GM12878 (cell line): ENCODE results near the gene COX10. TPM values are rescaled to one million over a fixed set of nuclear protein-coding genes. Genes with fewer than 3 reads are reported as not detected.

Source experiments
- ATF3 ChIP-seq: IDR thresholded peaks from 2 replicates; pipeline ENCODE4 v1.6.1; 2011; ENCODE audit warnings: low read depth, mild to moderate bottlenecking, low read length, moderate library complexity, borderline replicate concordance; ENCODE audit errors: extremely low read depth
- CBFB ChIP-seq: IDR thresholded peaks from 2 replicates; pipeline ENCODE4 v1.6.1; 2016; ENCODE audit warnings: antibody characterized with exemption, low read depth
- CREB1 ChIP-seq: IDR thresholded peaks from 2 replicates; pipeline ENCODE4 v1.6.1; 2012; ENCODE audit warnings: low read depth, mild to moderate bottlenecking, inconsistent platforms
- CREM ChIP-seq: IDR thresholded peaks from 2 replicates; pipeline ENCODE4 v1.6.1; 2014; ENCODE audit warnings: antibody characterized with exemption, low read depth
- CTCF ChIP-seq, 3 experiments: IDR thresholded peaks in 2 of 3; conservative IDR thresholded peaks in 1 of 3; 2 replicates each; pipeline ENCODE4 v1.5.1; 2011; ENCODE audit warnings: low read depth in 3 of 3, low read length in 3 of 3, mild to moderate bottlenecking in 3 of 3, control low read depth in 2 of 3, moderate library complexity in 2 of 3, inconsistent platforms in 1 of 3, mixed read lengths in 1 of 3; ENCODE audit not compliant: control insufficient read depth in 2 of 3, insufficient read depth in 1 of 3; ENCODE audit errors: extremely low read depth in 1 of 3
- EED ChIP-seq: sonication (generic); IDR thresholded peaks from 2 replicates; pipeline ENCODE4 v1.6.1; 2016; ENCODE audit warnings: antibody characterized with exemption, low read depth
- EGR1 ChIP-seq, 2 experiments: IDR thresholded peaks; 1 replicate in 1 of 2; 2 replicates in 1 of 2; pipeline ENCODE4 v1.6.1; 2011 to 2012; ENCODE audit warnings: low read depth in 2 of 2, low read length in 2 of 2, borderline replicate concordance in 1 of 2, mild to moderate bottlenecking in 1 of 2, moderate library complexity in 1 of 2
- HDGF ChIP-seq: fragments of 450-650 bp; IDR thresholded peaks from 2 replicates; pipeline ENCODE4 v1.6.1; 2016; ENCODE audit warnings: antibody characterized with exemption
- IKZF1 ChIP-seq: fragments of 450-650 bp; conservative IDR thresholded peaks from 2 replicates; pipeline ENCODE4 v1.6.1; 2017; ENCODE audit warnings: antibody characterized with exemption, mild to moderate bottlenecking
- IKZF2 ChIP-seq, 2 experiments: fragments of 450-650 bp; IDR thresholded peaks; 2 replicates each; pipeline ENCODE4 v1.6.1; 2017; ENCODE audit warnings: mild to moderate bottlenecking in 2 of 2, moderate library complexity in 2 of 2
- KDM1A ChIP-seq: fragments of 200-600 bp; sonication (generic); IDR thresholded peaks from 2 replicates; pipeline ENCODE4 v1.6.1; 2016; ENCODE audit warnings: borderline replicate concordance
- KLF5 ChIP-seq: fragments of 450-650 bp; IDR thresholded peaks from 2 replicates; pipeline ENCODE4 v1.6.1; 2014; ENCODE audit warnings: mild to moderate bottlenecking; ENCODE audit not compliant: partially characterized antibody
- MAX ChIP-seq: IDR thresholded peaks from 2 replicates; pipeline ENCODE4 v1.6.1; 2012; ENCODE audit warnings: low read depth, low read length, improper control_type of control experiment
- PRDM15 ChIP-seq: fragments of 450-650 bp; formaldehyde crosslinking; IDR thresholded peaks from 2 replicates; pipeline ENCODE4 v1.4.0; 2020; ENCODE audit warnings: mild to moderate bottlenecking, moderate library complexity
- SP1 ChIP-seq: IDR thresholded peaks from one replicate; pipeline ENCODE4 v1.6.1; 2011; ENCODE audit warnings: low read depth, low read length
- SREBF1 ChIP-seq: IDR thresholded peaks from 2 replicates; pipeline ENCODE4 v1.6.1; 2012; ENCODE audit warnings: mild to moderate bottlenecking, low read length
- TARDBP ChIP-seq: IDR thresholded peaks from 2 replicates; pipeline ENCODE4 v1.6.1; 2016; ENCODE audit warnings: borderline replicate concordance
- TCF3 ChIP-seq: IDR thresholded peaks from 2 replicates; pipeline ENCODE4 v1.6.1; 2012; ENCODE audit warnings: low read depth, mild to moderate bottlenecking, low read length, borderline replicate concordance; ENCODE audit not compliant: insufficient read depth
- ZBTB4 ChIP-seq: fragments of 450-650 bp; formaldehyde crosslinking; IDR thresholded peaks from 2 replicates; pipeline ENCODE4 v1.4.0; 2022; ENCODE audit warnings: mild to moderate bottlenecking, moderate library complexity
- ZNF384 ChIP-seq: IDR thresholded peaks from 2 replicates; pipeline ENCODE4 v1.6.1; 2012; ENCODE audit warnings: low read depth, mild to moderate bottlenecking, low read length, improper control_type of control experiment, borderline replicate concordance
- polyA plus RNA-seq, 11 experiments: library from polyadenylated mRNA; depleted of rRNA in 4 of 11; unstranded in 6 of 11; stranded (reverse) in 5 of 11; fragments of >200 nt; fragmentation: Nextera tagmentation in 4 of 11; fragmentation: Illumina TruSeq in 1 of 11; extraction: Ambion mirVana in 4 of 11; extraction: Trizol in 1 of 11; gene quantifications; 1 replicate in 1 of 11; 2 replicates in 10 of 11; pipeline versions ENCODE4 v1.2.1 to v1.2.3, GENCODE V29; 2011 to 2016; ENCODE audit warnings: inconsistent platforms in 2 of 11, missing spikeins in 2 of 11, low read depth in 1 of 11
- total RNA-seq, 4 experiments: library from RNA; depleted of rRNA in 3 of 4; stranded (reverse); fragments of >200 nt in 3 of 4; fragmentation: Illumina TruSeq in 1 of 4; extraction: Trizol in 1 of 4; gene quantifications; 2 replicates each; pipeline versions ENCODE4 v1.2.1 to v1.2.3, GENCODE V29; 2013 to 2021

COX10 gene
- total and polyA plus RNA-seq, 10 of the 15 experiments (the other 5 are each of a cell fraction or from before 2014, with no cell fraction given): 9.6 to 29.4 (median 21.3) TPM

DNA sequence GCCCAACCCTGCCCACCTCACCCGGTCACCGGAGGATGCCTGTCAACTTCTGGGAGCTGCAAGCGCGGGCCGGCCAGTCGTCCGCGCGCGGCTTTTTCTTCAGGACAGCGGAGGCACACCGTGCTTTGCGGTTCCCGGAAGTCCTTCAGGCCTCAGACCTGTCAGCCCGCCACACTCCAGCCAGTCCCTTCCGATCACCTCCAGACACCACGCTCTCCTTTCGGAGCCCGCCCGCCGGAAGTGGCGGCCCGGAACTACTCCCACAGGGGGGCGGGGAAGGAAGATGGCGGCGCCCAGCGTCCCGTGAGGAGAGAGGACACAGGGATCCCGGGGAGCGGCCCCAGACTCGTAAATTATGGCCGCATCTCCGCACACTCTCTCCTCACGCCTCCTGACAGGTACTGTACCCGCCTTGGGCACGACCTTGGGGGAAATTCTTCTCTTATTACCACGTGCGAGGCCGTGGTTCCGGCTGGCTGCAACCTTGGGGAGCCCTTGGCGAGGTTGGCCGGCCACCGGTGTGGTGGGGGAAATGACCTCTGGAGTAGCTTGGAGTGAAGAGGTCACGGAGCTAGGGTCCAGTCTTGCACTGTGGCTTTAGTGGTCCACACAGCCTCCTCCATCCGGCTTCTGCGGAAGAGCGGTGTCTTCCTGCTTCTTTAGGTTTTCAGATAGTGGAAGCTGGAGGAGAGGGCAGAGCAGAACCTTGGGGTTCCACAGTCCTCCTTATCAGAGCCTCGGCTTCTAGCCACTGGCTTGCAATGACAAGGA lies at the start of gene COX10 (continued):
- TF ChIP-seq ZBTB4 (CRISPR knock-in tag): no peak
- no peak for TF ChIP-seq KDM1A
- peak; percentile 90 for TF ChIP-seq MAX
- peak; percentile 55 for TF ChIP-seq SP1
- no peak for TF ChIP-seq PRDM15
- TF ChIP-seq KLF5: peak; percentile 50
- peak; percentile 18 to 73 for TF ChIP-seq EGR1 (IDR thresholded peaks at IDR 0.05; ENCODE audit: borderline replicate concordance in 1 of 2, low read depth in 2 of 2, low read length in 2 of 2)
- TF ChIP-seq CBFB: 0 out of 2 replicates have a peak, but pooled peaks have one; percentile 61
- no peak for TF ChIP-seq CTCF (IDR thresholded peaks at IDR 0.05 in 2 of 3, conservative IDR thresholded peaks at IDR 0.05 in 1 of 3; ENCODE audit: control insufficient read depth in 2 of 3, extremely low read depth in 1 of 3, insufficient read depth in 1 of 3, low read depth in 3 of 3, low read length in 3 of 3)
- TF ChIP-seq SREBF1: no peak
- peak; percentile 92 for TF ChIP-seq CREB1
- TF ChIP-seq CREM: peak; percentile 94
- TF ChIP-seq IKZF2 (IDR thresholded peaks at IDR 0.05): no peak; a peak in 1 of 4 replicates
- TF ChIP-seq ZNF384: no peak
- TF ChIP-seq EED: no peak
- peak; percentile 81 for TF ChIP-seq TARDBP
- no peak for TF ChIP-seq TCF3
- peak; percentile 67; the same call in 1 of the 2 replicates for TF ChIP-seq IKZF1
- TF ChIP-seq ATF3: no peak
- no peak for TF ChIP-seq HDGF
